CD4-positive, alpha-beta T cell (primary cell): Measurements from ENCODE around the gene TP53BP2. TPM values are rescaled to one million over a fixed set of nuclear protein-coding genes. Genes with fewer than 3 reads are reported as not detected.
A peak's percentile ranks its signal among the peaks of the same experiment; 100 is the strongest.

Experiments
- ATAC-seq: fragments of 200-7000 bp; cut with Tn5 transposase; one replicate; pipeline ENCODE4 v1.10.0; 2022; ENCODE audit warnings: mild to moderate bottlenecking; ENCODE audit not compliant: poor library complexity
- CTCF ChIA-PET: fragments of 350-600 bp; sonication (Branson Sonifier 250); formaldehyde crosslinking; loops from one replicate; lab custom pipeline; 2021; ENCODE audit warnings: antibody characterized with exemption, inconsistent platforms; lab: Charles Lee
- POLR2A ChIA-PET: fragments of 350-600 bp; sonication (Branson Sonifier 250); formaldehyde crosslinking; loops from one replicate; lab custom pipeline; 2021; ENCODE audit warnings: antibody characterized with exemption, inconsistent platforms; lab: Charles Lee
- DNase-seq, 14 experiments: peaks; one replicate each; pipeline ENCODE4 v3.0.0-alpha.2; 2013 to 2020; ENCODE audit warnings: mixed read lengths in 2 of 14
- H3K27ac ChIP-seq, 2 donors: one replicate each; pipeline versions ENCODE4 v1.5.1 to v1.7.0; 2013; ENCODE audit warnings: low read length in 2 of 2, low read depth in 1 of 2, mild to moderate bottlenecking in 1 of 2
- H3K27me3 ChIP-seq, 2 experiments: 1 replicate in 1 of 2; 2 replicates in 1 of 2; pipeline versions ENCODE4 v1.6.1 to v1.7.0; 2013; ENCODE audit warnings: low read length in 2 of 2, control low read depth in 1 of 2, mild to moderate bottlenecking in 1 of 2, moderate library complexity in 1 of 2; ENCODE audit not compliant: insufficient read depth in 2 of 2, control insufficient read depth in 1 of 2
- H3K36me3 ChIP-seq: one replicate; pipeline ENCODE4 v1.6.1; 2013; ENCODE audit warnings: low read length, control low read depth; ENCODE audit not compliant: insufficient read depth
- H3K4me1 ChIP-seq: one replicate; pipeline ENCODE4 v1.6.1; 2013; ENCODE audit warnings: low read length, control low read depth; ENCODE audit not compliant: insufficient read depth
- H3K4me3 ChIP-seq: one replicate; pipeline ENCODE4 v1.5.1; 2013; ENCODE audit warnings: mild to moderate bottlenecking, low read length, moderate library complexity
- H3K9me3 ChIP-seq, 2 experiments: 1 replicate in 1 of 2; 2 replicates in 1 of 2; pipeline versions ENCODE4 v1.6.1 to v1.7.0; 2013; ENCODE audit warnings: low read length in 2 of 2, mild to moderate bottlenecking in 2 of 2, control low read depth in 1 of 2, moderate library complexity in 1 of 2; ENCODE audit not compliant: control insufficient read depth in 1 of 2, insufficient read depth in 1 of 2
- H3K27ac Mint-ChIP-seq: one replicate; pipeline ENCODE4 v1.8.0; 2020; ENCODE audit warnings: mixed read lengths
- H3K27me3 Mint-ChIP-seq: one replicate; pipeline ENCODE4 v1.8.0; 2021; ENCODE audit warnings: mixed read lengths
- H3K36me3 Mint-ChIP-seq: one replicate; pipeline ENCODE4 v1.8.0; 2021; ENCODE audit warnings: low read depth, mixed read lengths
- H3K4me1 Mint-ChIP-seq: one replicate; pipeline ENCODE4 v1.8.0; 2021; ENCODE audit warnings: low read depth, mixed read lengths
- H3K4me3 Mint-ChIP-seq: one replicate; pipeline ENCODE4 v1.8.0; 2020; ENCODE audit warnings: mild to moderate bottlenecking, mixed read lengths
- H3K9me3 Mint-ChIP-seq: one replicate; pipeline ENCODE4 v1.8.0; 2020; ENCODE audit warnings: mixed read lengths
- intact Hi-C, 2 experiments: fragments of 100-400 bp; cut with DNase I in 1 of 2; cut with micrococcal nuclease in 1 of 2; formaldehyde crosslinking; loops; one replicate each; pipeline versions ENCODE4 v1.15.1 to v1.9.0; 2023 to 2025; cut with DNase I, micrococcal nuclease
- total RNA-seq, 174 experiments: library from RNA in 2 of 174; stranded (reverse) in 2 of 174; gene quantifications; one replicate each; pipeline ENCODE4 v1.2.3 and lab custom pipeline; 2021 to 2026
- TF ChIP-seq, protein P1 (sequence below): fragments of 200-600 bp; IDR thresholded peaks from one replicate; pipeline ENCODE4 v1.8.0; 2022; ENCODE audit warnings: antibody characterized with exemption, mild to moderate bottlenecking

TP53BP2 gene
- total RNA-seq, 2 experiments from 2014 or later, result 104 to 119 TPM

DNA sequence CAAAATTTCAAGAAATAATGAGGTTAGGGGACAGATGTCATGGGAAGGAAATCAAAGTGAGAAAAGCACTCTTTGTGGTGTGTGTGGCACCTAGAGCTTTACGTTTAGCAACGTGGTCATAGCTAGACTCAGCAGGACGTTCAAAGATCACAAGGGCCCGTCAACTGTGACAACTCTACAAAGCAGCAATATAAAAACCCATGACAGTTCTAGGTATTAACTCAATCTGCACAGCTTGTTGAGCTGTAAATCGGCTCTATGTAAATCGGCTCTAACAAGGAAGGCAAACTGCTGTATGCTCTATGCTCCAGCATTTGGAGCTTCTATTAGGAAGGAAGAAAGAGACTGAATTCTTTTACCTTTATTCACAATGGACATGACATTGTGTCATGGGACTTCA lies 64.8 kb downstream of the TP53BP2 start:
- Histone ChIP-seq H3K27ac (no peak overlapping the region), H3K27me3 (no peaks in the 10 kb centered on the region), H3K4me3 (no peak overlapping the region), H3K4me1 (peaks cover 4% of the 10 kb centered on the region), H3K9me3 (no peaks in the 10 kb centered on the region), H3K36me3 (peaks cover 67% of the 10 kb centered on the region)
- ATAC-seq, result no peak
- ChIA-PET POLR2A (interaction anchor here (1.8 kb wide), 1 partner anchor 10 kb away, joined by 4 read pairs; no protein-coding TSS in a partner anchor), CTCF (no interaction called here)
- Mint-ChIP-seq H3K4me1 (peaks cover 12% of the 10 kb centered on the region), H3K4me3 (no peak overlapping the region), H3K36me3 (peaks cover 89% of the 10 kb centered on the region), H3K9me3 (no peaks in the 10 kb centered on the region), H3K27ac (peak overlapping the region; percentile 16), H3K27me3 (no peaks in the 10 kb centered on the region)
- DNase-seq, result no peak
- intact Hi-C loops, result loop anchor here in 1 of 2 experiments (10.0 kb wide), 1 partner anchor 514 kb away; no protein-coding TSS in a partner anchor
- TF ChIP-seq, protein P1, sequence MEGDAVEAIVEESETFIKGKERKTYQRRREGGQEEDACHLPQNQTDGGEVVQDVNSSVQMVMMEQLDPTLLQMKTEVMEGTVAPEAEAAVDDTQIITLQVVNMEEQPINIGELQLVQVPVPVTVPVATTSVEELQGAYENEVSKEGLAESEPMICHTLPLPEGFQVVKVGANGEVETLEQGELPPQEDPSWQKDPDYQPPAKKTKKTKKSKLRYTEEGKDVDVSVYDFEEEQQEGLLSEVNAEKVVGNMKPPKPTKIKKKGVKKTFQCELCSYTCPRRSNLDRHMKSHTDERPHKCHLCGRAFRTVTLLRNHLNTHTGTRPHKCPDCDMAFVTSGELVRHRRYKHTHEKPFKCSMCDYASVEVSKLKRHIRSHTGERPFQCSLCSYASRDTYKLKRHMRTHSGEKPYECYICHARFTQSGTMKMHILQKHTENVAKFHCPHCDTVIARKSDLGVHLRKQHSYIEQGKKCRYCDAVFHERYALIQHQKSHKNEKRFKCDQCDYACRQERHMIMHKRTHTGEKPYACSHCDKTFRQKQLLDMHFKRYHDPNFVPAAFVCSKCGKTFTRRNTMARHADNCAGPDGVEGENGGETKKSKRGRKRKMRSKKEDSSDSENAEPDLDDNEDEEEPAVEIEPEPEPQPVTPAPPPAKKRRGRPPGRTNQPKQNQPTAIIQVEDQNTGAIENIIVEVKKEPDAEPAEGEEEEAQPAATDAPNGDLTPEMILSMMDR, result no peak

DNA sequence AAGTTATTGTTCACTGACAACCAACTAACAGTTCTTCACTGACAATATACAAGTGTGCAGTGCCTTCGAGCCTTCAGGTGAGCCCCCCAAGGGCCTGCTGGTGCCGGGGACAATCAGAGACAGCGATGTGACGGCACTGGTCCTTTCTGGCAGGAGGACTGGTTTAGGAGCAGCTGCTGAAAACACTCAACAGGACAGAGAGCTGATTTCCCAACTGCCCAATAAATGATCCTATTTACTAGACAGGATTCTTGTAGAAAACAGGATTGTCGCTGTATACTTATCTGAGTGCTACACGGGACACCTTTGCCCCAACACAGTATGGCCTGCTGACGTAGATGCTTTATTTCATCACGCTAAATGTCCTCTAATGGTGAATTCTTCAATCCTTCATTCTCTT lies 65.4 kb downstream of the TP53BP2 start:
- H3K27ac ChIP-seq, result no peak overlapping the region

DNA sequence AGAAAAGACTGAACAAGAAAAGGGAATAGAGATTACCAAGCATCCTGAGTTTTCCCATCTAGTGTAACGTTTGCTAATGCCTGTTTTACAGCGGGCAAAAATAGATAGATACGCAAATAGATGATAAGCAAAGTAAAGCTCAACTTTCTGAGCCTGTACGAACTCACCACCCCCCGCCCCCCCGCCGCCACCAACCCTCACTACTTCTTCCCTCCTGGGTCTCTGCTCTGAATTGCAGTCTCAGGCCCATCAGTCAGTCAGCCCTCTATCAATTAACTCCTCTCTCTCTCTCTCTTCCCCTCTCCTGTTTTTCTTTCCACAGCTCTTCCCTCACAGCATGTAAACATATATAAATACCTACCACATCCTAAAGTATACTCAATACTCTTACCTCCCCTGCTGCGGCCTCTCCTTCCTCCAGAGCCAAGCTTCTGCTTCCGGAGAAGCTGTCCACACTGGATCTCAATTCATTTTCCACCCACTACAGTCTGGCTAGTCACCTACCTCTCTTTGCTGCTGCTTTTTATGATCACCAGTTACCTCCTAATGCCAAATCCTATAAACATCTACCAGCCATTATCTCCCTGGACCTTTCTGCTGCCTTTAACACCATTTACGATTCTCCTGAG lies 68.8 kb downstream of the TP53BP2 start:
- Mint-ChIP-seq H3K27me3 (no peaks in the 10 kb centered on the region), H3K4me3 (no peak overlapping the region), H3K4me1 (peaks cover 16% of the 10 kb centered on the region), H3K27ac (peak overlapping the region; percentile 50), H3K9me3 (no peaks in the 10 kb centered on the region), H3K36me3 (peaks cover 88% of the 10 kb centered on the region)
- Histone ChIP-seq H3K4me1 (peaks cover 9% of the 10 kb centered on the region), H3K36me3 (peaks cover 77% of the 10 kb centered on the region), H3K4me3 (no peak overlapping the region), H3K27me3 (no peaks in the 10 kb centered on the region), H3K9me3 (no peaks in the 10 kb centered on the region), H3K27ac (peak overlapping the region in 1 of 2 donors; percentile 25)
- DNase-seq (no peak), ATAC-seq (no peak)
- intact Hi-C loops, result no loop called here
- ChIA-PET POLR2A (interaction anchor here (2.1 kb wide), 1 partner anchor 69 kb away, joined by 4 read pairs; the partner anchor contains the start of gene TP53BP2), CTCF (interaction anchor here (1.6 kb wide), 1 partner anchor 28 kb away, joined by 3 read pairs; no protein-coding TSS in a partner anchor)
- TF ChIP-seq, protein P1, result no peak

More for the DNA sequence above, 65.4 kb downstream of the TP53BP2 start:
- Histone ChIP-seq H3K27me3 (no peaks in the 10 kb centered on the region), H3K4me1 (peaks cover 9% of the 10 kb centered on the region), H3K4me3 (no peak overlapping the region), H3K9me3 (no peaks in the 10 kb centered on the region), H3K36me3 (peaks cover 68% of the 10 kb centered on the region)
- H3K27me3 Mint-ChIP-seq, result no peaks in the 10 kb centered on the region
- DNase-seq (no peak), ATAC-seq (no peak)
- H3K27ac Mint-ChIP-seq, result no peak overlapping the region
- intact Hi-C loops, result loop anchor here in 1 of 2 experiments (10.0 kb wide), 1 partner anchor 514 kb away; no protein-coding TSS in a partner anchor
- H3K4me1 Mint-ChIP-seq, result peaks cover 16% of the 10 kb centered on the region
- POLR2A ChIA-PET, result interaction anchor here (1.8 kb wide), 1 partner anchor 10 kb away, joined by 4 read pairs; no protein-coding TSS in a partner anchor
- peaks cover 88% of the 10 kb centered on the region for H3K36me3 Mint-ChIP-seq
- CTCF ChIA-PET, result no interaction called here
- no peak overlapping the region for H3K4me3 Mint-ChIP-seq
- H3K9me3 Mint-ChIP-seq, result no peaks in the 10 kb centered on the region
- TF ChIP-seq, protein P1, result no peak
